Ovary (tissue), 9 donors: ENCODE results near the gene CYB561. TPM values are rescaled to one million over a fixed set of nuclear protein-coding genes. Genes with fewer than 3 reads are reported as not detected.

Experiments
- DNase-seq, 5 donors: peaks; one replicate each; pipeline ENCODE4 v3.0.0-alpha.2; 2019 to 2020
- H3K27ac ChIP-seq, 2 donors: fragments of 200-600 bp; one replicate each; pipeline versions ENCODE4 v1.5.1 to v1.8.0; 2019 to 2022
- H3K27me3 ChIP-seq: fragments of 200-600 bp; one replicate; pipeline ENCODE4 v1.8.0; 2022
- H3K36me3 ChIP-seq: fragments of 200-600 bp; sonication (generic); one replicate; pipeline ENCODE4 v1.5.1; 2019
- H3K4me1 ChIP-seq: one replicate; pipeline ENCODE4 v1.8.1; 2013; ENCODE audit warnings: mild to moderate bottlenecking, moderate library complexity; ENCODE audit not compliant: insufficient read depth
- H3K4me3 ChIP-seq: fragments of 200-600 bp; sonication (generic); one replicate; pipeline ENCODE4 v1.5.1; 2017
- H3K9me3 ChIP-seq, 2 donors: fragments of 200-600 bp in 1 of 2; sonication (generic) in 1 of 2; one replicate each; pipeline versions ENCODE4 v1.5.1 to v1.8.1; 2013 to 2019; ENCODE audit warnings: mild to moderate bottlenecking in 1 of 2, moderate library complexity in 1 of 2
- CTCF ChIP-seq, 3 donors: fragments of 450-650 bp in 2 of 3; fragments of 200-600 bp in 1 of 3; IDR thresholded peaks; one replicate each; pipeline versions ENCODE4 v1.5.1 to v1.8.0; 2016 to 2022; ENCODE audit warnings: antibody characterized with exemption in 3 of 3, mild to moderate bottlenecking in 1 of 3
- EP300 ChIP-seq: sonication (generic); formaldehyde crosslinking; IDR thresholded peaks from one replicate; pipeline ENCODE4 v1.6.1; 2017; ENCODE audit warnings: antibody characterized with exemption
- POLR2A ChIP-seq: fragments of 450-650 bp; IDR thresholded peaks from one replicate; pipeline ENCODE4 v1.6.1; 2017; ENCODE audit warnings: antibody characterized with exemption, mild to moderate bottlenecking, moderate library complexity
- WGBS, 3 donors: extraction: QIAGEN DNeasy Blood & Tissue Kit in 1 of 3; methylation state at CpG; one replicate each; pipeline versions ENCODE4 v1.1.5 to v1.1.7; 2013 to 2017; 5-methylcytosine and 5-hydroxymethylcytosine counted together
- intact Hi-C, 4 donors: fragments of 100-400 bp; cut with DNase I; formaldehyde crosslinking; loops; one replicate each; pipeline versions ENCODE4 v1.11.0 to v1.15.1; 2022 to 2023
- polyA plus RNA-seq, 2 donors: library from polyadenylated mRNA; stranded (reverse); fragments of 200-250 nt in 1 of 2; fragments of 350-450 nt in 1 of 2; fragmentation: Illumina TruSeq in 1 of 2; extraction: RNeasy Lipid Tissue Mini Kit (QIAGEN cat#74804) in 1 of 2; gene quantifications; one replicate each; pipeline ENCODE4 v1.2.3, GENCODE V29; 2013 to 2014
- total RNA-seq, 7 donors: library from RNA; depleted of rRNA in 2 of 7; stranded (reverse); fragments of >200 nt in 2 of 7; fragmentation: NEBNext Ultra II Directional in 3 of 7; extraction: Animal tissue kit (Norgen Biotek cat#: 25700) in 3 of 7; gene quantifications; one replicate each; pipeline versions ENCODE4 v1.1.0 to v1.2.4, GENCODE V29; 2016 to 2023
- donor health status: DM: no; HTN: no; CAD: no; lungs with moderate emphysema.
- donor health status: DM: no; HTN: no; CAD: no.
- donor health status: Bipolar disorder and iron deficiency.
- donor health status: DM: yes; HTN: yes; CAD: no.
- donor health status: DM: no; HTN: no; CAD: no.
- donor health status: DM: yes; HTN: yes; CAD: no.

CYB561 gene
- total and polyA plus RNA-seq, 9 donors: 8.6 to 43.8 (median 15.3) TPM

DNA sequence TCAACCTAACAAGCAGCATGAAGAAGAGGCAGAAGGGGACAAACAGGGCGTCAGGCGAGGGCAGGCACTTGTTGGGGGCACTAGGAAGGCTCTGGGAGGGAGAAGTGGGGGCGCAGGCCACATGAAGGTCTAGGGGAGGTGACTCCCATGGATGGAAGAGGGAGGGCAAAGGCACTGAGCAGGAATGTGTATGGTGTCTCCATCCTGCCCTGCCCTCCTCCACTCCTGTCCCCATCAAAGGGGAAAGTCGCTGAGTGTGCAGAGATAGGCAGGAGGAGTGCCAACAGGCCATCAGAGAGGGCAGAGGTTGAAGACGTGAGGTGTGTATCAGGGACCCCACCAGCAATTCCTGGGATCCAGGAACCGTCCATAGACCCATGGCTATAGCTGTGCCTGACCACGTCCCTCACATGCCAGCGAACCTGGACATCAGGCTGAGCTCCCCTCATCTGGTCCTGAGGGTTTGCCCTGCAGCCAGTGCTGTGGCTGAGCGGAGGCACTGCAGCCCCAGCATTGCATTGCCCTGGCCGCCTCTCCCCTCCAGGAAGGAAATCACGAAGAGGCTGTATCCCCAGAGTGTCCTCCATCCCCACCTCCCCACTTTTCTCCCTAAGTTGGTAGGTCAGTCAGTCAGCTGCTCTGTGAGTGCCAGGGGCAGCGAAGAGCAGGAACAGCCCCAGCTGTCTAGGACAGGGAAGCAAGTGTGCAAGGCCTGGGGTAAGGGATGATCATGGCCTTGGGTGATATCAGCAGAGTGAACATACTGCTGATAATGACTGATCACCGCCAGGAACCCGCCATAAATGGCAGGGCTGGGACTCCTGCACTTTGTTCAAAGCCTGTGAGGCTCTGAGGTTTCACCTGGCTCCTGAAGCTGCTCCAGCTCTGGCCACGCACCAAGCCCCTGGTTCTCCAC lies 6.2 kb upstream of the CYB561 start:
- WGBS, 3 donors: 65 to 76% (median 70%) methylated on average over 15 of the region's 15 CpGs
- H3K9me3 ChIP-seq: no peaks in the 10 kb centered on the region
- no peak overlapping the region for H3K4me3 ChIP-seq
- TF ChIP-seq EP300 (no peak), CTCF (IDR thresholded peaks at IDR 0.05) (no peak), POLR2A (no peak)
- no peaks in the 10 kb centered on the region for H3K27me3 ChIP-seq
- H3K27ac ChIP-seq: no peak overlapping the region
- H3K36me3 ChIP-seq: no peaks in the 10 kb centered on the region
- intact Hi-C loops: no loop called here
- peaks cover under 1% of the 10 kb centered on the region for H3K4me1 ChIP-seq
- DNase-seq: no peak

GRCh38 chr17:63451150-63451549 lies 5.0 kb upstream of the CYB561 start:
- intact Hi-C loops: no loop called here
- no peak for DNase-seq
- Histone ChIP-seq H3K4me1 (peaks cover 7% of the 10 kb centered on the region), H3K9me3 (no peaks in the 10 kb centered on the region), H3K27ac (no peak overlapping the region), H3K36me3 (no peaks in the 10 kb centered on the region), H3K4me3 (no peak overlapping the region), H3K27me3 (no peaks in the 10 kb centered on the region)
- no peak for TF ChIP-seq POLR2A
- TF ChIP-seq EP300: no peak
- TF ChIP-seq CTCF (IDR thresholded peaks at IDR 0.05): no peak
- 86 to 94% (median 90%) methylated on average over 11 of the region's 11 CpGs for WGBS, 3 donors

GRCh38 chr17:63450551-63450950 lies 4.4 kb upstream of the CYB561 start:
- intact Hi-C loops: no loop called here
- no peak overlapping the region for H3K4me3 ChIP-seq
- TF ChIP-seq EP300: no peak
- no peak for TF ChIP-seq POLR2A
- TF ChIP-seq CTCF (IDR thresholded peaks at IDR 0.05): no peak

DNA sequence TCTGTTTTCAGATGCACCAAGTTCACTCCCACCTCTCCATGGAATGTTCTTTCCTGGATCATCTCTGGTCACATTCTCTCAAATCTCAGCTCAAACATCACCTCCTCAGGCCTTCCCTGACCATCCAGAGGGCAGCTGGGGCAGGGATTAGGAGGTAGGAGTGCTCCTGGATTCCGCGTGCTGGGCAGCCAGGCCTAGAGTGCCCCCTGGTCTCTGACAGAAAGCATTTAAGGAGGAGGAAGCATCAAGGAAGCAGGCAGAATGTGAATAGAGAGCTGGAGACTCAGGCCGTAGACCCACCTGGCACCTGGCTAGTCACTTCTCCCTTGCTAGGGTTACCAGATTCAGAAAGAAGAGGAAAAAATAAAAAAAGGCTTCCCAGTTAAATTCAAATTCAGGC lies 2.5 kb upstream of the CYB561 start:
- TF ChIP-seq POLR2A: no peak
- TF ChIP-seq CTCF (IDR thresholded peaks at IDR 0.05): no peak
- peaks cover 7% of the 10 kb centered on the region for H3K4me1 ChIP-seq
- H3K27me3 ChIP-seq: no peaks in the 10 kb centered on the region
- H3K27ac ChIP-seq: no peak overlapping the region
- H3K4me3 ChIP-seq: no peak overlapping the region
- no peak for DNase-seq
- intact Hi-C loops: no loop called here
- WGBS, 3 donors: 61 to 73% (median 70%) methylated on average over 3 of the region's 3 CpGs
- no peaks in the 10 kb centered on the region for H3K36me3 ChIP-seq
- no peaks in the 10 kb centered on the region for H3K9me3 ChIP-seq

More at GRCh38 chr17:63450551-63450950, 4.4 kb upstream of the CYB561 start:
- H3K27me3 ChIP-seq: no peaks in the 10 kb centered on the region
- H3K9me3 ChIP-seq: no peaks in the 10 kb centered on the region
- WGBS, 3 donors: 58 to 65% (median 61%) methylated on average over 11 of the region's 11 CpGs
- H3K27ac ChIP-seq: no peak overlapping the region
- peaks cover 7% of the 10 kb centered on the region for H3K4me1 ChIP-seq
- H3K36me3 ChIP-seq: no peaks in the 10 kb centered on the region
- DNase-seq: no peak
